DMS114 treated with DMSO at 0.1 percent for 48 hours (cell line): Measurements from ENCODE around the gene HNRNPR.
"Not testable (repeated sequence)": the region's sequence is repeated elsewhere in the genome, so short reads cannot be mapped to it uniquely, and the experiment has no call there.

Experiments used
- DNase-seq: peaks from one replicate; lab custom pipeline; 2025; ENCODE audit not compliant: unreplicated experiment; lab: John Stamatoyannopoulos, UW

HNRNPR gene

DNA sequence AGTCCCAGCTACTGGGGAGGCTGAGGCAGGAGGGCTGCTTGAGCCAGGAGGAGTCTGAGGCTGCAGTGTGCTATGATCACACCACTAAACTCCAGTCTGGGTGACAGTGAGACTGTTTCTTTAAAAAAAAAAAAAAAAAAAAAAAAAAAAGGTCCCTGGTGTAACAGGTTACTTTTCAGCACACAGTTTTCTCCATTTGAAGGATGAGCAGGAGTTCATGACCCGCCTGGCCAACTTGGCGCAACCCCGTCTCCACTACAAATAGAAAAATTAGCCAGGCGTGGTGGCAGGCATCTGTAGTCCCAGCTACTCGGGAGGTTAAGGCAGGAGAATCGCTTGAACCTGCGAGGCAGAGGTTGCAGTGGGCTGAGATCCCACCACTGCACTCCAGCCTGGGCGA is 12.4 kb downstream of the HNRNPR start:
- DNase-seq, result no peak

DNA sequence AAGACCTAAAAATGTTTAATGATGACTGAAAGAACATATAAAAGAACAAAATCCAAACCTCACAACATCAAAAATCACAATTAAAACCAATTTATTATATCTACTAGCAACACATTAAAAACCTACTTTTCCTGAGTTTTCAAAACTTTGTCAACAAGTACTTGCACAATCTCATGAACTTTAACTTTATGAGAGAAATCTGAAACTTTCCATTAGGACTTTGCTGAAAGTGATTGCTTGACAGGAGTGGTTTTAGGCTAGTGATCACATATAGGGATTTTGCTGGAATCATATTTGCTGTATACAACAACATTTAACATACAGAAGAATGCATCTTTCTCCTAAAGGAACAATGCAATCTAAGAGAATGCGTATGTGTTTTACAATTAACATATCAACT is 13.2 kb downstream of the HNRNPR start:
- no peak for DNase-seq

DNA sequence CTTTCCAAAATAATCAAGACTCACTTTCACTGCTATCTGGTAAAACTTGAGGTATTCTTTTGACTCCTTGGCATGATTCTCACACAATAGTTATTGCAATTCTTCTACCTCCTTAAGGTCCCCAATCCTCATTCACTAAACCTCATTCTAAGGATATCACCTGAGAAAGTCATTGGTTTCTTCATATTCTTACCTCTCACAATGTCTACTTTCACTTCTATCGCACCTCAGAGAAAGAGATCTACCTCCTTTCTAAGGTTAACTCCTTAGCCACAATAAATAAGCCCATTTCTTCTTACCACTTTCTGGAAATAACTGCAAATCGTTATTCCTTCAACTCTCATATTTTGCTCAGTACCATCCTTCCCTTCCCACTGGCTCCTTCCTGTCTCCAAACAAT is 18.7 kb downstream of the HNRNPR start:
- no peak for DNase-seq

DNA sequence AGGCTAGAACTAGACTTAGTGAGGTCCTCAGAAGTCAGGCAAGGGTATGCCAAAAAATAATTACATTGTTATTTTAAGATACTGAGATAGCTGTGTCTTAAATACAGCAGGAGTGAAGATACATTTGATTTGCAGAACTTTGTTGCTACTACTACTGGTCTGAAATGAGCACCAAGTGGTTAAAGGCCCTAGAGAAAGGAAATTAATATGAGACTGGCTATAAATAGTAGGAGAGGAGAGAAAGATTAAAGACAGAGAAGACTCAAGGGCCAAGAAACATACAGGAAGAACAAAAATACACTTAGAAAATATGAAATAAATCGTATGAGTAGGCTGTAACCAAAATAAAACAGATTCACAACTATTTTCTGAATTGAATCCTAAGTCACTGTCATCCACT is 21.3 kb downstream of the HNRNPR start:
- DNase-seq, result no peak

DNA sequence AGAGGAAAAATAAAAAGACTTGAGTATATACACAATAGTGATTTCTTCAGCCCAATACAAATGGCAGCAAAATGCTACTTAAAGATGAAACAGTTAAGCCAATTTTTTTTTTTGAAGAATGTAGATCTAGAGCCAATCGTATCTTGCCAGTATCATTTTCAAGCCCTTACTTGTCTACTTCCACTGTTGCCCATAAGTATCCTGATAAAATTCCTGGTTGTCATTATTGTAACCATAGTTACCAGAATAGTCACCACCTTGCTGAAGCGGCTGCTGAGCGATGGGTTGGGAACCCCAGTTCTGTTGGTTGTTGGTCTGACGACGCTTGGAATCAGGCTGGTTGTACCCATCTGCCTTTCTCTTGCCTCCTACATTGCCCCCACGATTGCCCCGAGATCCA is 33.8 kb downstream of the HNRNPR start:
- DNase-seq, result not testable (repeated sequence)

DNA sequence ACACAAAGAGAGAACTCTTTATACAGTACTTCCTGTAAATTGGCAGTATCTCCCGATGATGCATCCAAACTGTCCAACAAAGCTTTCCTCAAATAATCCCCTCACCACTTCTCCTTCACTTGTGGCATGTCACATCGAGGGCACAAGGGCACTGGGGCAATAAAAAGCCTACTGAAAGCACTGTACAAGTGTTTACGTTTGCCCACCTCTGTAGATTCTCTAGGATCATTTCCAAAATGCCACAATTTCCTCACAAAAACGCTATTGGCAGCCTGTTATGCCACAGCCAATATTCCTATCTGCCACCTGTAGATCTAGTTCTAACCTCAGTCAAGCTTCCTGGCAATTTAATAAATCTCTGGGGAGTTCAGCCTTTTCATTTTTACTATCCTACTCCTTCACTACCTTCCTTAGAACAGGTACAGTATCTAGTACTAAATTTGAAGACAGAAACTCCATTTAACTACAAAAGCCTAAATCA is 39.9 kb downstream of the HNRNPR start:
- no peak for DNase-seq

DNA sequence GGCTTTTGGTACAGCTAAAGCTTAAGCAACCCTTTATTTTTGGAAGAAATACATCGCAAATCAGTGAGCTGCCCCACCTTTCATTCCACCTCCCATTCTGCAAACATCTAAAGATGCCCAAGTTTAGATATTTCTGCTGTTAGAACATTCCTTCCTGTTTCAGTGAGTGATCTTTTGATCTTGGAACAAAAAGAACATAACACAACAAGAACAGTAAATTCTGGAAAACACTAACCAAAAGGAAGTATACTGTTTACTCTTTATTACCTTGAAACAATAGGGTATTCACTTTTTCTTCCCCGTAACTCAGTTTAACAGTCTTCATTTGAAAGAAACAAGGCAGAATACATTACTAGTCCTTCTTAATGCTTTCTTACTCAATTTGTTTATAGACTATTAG is 40.6 kb downstream of the HNRNPR start:
- DNase-seq, result no peak

DNA sequence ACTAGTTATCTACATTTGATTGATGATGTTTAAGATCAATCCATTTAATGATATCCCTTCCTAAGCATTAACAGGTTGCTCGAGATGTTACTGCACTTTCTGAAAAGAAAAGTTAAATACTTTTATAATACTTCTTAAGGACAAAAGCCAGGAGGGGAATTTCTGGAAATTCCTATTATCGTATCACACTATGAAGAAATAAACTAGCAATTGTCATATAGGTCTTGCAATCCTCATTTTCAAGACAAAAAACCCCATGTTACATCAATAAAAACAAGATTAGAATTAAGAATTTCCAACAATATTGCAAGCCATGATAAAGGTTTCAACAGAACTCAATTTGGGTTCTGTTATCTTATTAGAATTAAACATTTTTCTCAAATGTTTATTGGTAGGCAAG is 47.2 kb downstream of the HNRNPR start:
- DNase-seq, result no peak

DNA sequence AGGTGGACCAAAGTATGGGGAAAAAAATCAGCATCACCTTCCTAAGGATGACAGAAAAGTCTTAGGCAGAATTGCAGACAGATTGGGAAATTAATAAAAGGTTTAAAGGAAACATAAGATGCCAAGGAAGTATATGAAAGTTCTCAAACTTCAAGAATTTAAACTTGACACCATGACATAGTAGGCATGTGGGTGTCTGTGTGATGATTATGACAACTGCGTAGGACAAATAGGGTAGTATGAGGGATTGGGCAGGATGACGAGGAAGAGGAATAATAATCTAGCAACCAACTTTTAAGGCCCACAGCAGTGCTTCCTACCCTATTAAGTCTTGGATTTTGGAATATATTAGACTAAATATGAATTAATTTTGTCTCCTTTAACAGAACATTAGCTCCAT is 52.4 kb downstream of the HNRNPR start:
- no peak for DNase-seq

DNA sequence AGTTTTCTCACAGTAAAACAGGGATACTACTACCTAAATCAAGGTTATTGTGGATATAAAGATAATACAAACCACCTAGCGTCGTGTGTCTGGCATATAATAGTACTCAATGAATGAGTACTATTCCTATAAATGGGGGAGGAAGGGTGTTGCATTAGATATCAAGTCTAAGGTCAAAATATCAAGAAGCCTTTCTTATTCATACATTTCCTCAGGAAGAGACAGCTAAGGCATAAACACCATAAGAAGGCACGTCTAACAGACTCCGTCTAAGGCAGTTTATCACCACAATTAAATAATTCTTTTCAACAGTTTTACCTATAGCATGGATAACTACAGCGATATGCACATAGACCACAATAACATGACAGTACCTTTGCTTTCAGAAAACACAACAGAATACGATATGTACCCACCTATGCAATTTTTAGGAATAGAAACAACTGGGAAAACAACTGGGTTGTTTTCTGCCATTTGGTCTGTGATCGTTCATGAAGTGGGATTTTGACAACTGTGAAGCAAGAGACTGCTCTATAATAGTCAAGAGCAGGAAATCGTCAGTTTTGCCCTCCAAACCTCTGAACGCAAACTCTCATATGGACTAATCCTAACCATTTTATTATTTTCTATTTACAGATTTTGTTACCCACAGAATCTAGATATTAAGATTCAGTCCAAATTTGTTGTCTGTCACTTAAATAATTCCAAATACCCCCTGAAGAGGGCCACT is 53.1 kb downstream of the HNRNPR start:
- no peak for DNase-seq

DNA sequence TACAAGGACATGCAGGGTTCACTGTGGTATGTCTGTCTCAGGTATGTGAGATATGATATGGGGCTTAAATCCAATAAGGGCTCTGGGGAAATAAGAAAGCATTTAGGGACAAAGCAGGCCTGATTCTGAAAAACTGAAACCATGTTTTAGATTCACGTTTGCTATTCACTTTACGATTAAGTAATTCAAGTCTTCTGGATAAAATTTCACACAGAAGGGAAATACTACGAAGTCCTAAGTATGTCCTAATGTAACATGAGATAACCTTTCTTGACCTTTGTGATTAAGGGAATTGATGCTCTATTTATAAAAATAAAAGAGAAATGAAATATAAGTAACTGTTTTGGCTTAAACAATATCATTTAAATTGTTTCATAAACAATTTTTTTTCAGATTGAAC is 55.4 kb downstream of the HNRNPR start:
- no peak for DNase-seq

DNA sequence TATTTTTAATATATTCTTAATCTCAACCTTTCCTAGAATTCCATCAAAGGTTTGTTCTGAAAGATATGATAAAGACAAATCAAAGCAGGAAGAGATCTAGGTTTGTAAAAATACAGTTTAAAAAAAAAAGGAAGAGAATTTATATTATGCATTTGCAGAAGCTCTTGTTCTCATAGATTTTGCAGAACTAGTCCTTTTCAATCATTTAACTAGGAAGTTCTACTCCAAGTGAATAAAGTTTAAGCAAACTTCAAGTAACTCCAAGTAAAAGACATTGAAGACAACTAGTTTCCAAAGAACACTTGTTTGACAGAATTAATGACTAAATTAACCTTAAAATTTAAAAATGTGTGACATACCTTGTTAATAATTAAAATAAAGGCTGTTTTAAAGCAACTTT is 55.9 kb downstream of the HNRNPR start:
- no peak for DNase-seq

DNA sequence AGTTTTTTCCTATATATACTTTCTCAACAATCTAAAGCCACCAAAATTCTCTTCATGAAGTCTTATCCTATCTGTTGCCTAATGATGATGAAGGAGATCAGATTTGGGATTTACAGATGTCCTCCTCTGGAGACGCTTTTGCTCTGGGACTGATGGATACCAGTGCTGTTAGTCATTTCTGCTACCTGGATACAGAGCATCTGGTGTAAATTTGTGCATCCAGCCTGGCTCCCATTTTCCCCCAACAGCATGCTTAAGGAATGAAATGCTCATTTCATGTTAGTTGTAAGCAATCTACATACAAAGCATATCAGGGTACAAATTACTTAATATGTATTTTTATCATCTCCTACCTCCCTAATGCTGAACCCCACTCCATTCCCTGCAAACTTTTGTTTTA is 57.7 kb downstream of the HNRNPR start:
- DNase-seq, result no peak

DNA sequence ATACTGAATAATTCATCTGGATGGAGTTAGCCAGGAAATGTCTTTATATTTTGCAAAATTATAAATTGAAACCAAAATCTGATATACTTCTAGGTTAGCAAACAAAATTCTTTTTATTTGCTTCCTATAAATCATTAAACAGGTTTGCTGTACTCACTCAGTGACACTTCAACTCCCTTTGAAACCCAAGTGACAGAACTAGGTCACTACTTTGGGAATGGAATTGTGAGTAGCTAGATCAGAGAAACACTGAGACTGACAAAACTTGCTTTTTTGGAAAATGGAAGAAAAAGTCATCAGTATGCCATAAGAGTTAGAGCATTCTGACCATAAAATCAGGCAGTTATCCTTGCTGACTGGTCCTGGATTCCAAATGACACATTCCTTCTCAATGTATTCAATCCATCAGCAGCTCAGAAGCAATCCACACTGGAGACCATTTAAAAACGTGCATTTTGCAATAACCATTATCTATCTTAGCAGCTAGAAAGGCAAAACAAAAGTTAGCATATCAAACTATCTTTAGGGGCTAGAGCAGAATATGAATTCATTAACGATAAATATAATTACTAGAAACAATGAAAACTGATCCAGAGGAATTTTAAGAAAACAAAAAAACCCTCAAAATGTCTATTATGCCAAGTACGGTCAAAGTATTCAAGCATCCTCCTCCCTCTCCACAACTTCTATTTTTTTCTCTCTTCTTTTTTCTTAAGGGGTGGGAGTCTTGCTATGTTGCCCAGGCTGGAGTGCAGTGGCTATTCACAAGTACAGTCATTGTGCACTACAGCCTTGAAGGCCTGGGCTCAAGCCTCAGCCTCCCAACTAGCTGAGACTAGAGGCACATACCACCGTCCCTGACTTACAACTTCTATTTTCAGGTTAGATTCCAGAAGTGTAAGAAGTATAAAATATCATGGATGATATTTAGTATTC is 60.1 kb downstream of the HNRNPR start:
- no peak for DNase-seq

DNA sequence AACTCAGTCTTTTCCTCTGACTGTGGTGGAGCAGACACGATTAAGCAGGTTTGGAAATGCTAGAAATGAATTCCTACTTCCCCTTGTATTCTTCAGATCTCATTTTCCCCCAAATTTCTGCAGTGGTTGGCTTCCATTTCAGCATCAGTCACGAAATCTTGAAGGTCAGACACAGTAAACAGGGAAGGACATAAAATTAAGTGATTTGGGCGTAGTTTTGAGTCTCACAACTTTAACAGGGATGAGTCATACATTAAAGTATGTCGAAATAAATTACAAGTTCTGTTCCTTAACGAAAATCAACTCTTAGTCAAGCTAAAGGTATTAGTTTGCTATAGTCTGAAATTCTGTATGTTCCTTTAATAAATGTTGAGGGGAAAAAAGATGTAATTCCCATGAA is 61.1 kb downstream of the HNRNPR start:
- no peak for DNase-seq

DNA sequence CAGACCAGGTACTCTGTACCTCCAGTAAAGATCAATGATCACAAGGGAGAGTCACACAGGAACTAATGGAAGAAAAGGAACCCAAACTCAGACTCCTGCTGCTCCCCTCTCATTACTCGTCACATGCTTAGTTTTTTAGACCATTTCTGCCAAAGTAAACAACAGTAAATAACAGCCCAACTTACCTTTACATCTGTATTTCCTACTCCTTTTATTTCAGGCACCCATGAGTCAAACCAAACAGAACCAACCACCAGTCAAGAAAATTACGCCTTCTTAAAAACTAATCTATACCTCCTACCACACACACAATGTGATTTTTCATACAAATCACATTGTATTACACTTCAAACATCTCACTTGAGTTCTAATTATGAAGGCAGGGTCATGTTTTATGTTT is 65.4 kb downstream of the HNRNPR start:
- DNase-seq, result no peak

DNA sequence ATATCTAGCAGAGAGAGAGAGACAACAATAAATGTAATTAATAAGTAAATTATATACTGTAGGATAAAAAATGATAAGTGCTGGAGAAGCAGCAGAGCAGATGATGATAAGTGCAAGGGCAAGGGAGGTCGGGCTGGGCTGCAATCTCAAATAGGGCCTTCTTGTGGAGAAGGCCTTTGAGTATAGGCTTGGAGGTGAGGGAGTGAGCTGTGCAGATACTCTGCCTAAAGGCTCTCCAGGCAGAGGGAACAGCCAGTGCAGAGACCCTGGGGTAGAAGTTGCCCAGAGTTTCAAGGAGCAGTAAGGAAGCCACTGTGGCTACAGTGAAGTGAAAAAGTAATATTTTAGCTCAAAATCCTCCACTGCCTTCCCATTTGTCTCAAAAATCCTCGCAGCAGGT is 67.6 kb downstream of the HNRNPR start:
- DNase-seq, result no peak

DNA sequence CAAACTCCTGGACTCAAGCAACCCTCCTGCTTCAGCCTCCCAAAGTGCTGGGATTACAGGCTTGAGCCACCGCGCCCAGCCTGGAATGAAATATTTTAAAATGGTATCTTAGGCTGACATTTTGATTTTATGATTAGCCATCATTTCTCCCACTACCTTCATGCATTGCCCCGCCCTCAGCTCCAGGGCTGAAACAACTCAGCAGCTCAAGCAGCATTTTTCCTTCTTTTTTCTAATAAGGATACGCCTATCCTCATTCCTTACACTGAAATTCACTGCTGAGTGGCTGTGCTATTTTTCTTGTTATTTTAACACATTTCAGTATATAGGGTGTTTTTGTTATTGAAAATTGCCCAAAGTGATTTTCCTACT is 70.0 kb downstream of the HNRNPR start:
- DNase-seq, result no peak

DNA sequence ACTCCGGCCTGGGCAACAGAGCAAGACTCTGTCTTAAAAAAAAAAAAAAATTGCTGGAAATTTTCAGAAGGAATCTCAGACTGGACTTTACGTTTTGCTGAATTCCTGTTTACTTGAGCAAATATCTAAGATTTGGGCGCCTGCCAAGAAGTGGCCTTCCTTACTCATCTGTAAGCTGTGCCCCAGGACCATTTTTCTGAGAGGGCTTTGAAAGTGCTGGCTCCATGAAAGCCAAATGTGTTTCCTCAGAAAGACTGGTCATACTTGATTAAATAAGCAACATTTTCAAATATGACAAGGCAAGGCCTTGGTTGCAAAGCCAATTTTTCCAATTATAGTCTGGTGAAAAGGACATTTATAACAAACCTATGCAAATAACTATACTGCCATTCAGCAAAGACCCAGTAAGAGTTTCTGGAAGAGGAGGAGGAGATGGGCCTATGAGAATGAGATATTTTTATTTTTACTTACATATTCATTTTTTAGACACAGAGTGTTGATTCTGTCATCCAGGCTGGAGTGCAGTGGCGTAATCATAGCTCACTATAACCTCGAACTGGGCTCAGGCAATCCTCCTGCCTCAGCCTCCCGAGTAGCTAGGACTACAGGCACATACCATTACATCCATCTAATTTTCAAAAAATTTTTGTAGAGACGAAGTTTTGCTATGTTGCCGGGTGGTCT is 70.5 kb downstream of the HNRNPR start:
- no peak for DNase-seq

DNA sequence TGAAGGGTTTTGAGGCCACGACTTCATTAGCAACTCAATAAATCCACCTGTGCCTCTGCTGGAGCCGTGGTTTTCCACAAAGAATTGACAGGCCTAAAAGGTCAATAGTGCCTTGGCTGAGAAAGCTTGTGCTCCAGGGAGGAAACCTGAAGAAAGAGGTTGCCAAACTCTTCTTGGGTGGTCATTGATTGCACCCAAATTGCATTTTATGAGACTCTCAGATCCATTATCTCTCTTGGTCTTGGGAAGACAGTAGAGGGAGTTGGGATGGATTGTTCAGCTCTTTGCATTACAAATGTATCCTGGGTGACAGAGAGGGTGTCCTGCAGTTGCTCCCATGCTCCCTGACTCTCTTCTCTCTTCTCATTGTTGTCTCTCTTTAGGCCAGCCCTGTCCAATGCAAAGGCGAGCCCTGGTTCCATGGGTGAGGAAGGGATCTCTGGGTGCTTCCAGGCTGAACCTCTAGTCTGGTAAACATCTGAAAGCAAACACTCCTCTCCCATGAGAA is 80.7 kb downstream of the HNRNPR start:
- no peak for DNase-seq

DNA sequence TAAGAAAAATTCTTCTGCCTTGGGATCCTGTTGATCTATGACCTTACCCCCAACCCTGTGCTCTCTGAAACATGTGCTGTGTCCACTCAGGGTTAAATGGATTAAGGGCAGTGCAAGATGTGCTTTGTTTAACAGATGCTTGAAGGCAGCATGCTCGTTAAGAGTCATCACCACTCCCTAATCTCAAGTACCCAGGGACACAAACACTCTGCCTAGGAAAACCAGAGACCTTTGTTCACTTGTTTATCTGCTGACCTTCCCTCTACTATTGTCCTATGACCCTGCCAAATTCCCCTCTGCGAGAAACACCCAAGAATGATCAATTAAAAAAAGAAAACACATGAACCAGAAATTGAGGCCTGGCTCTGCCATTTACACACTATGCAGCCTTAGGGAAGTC is 86.0 kb downstream of the HNRNPR start:
- DNase-seq, result not testable (repeated sequence)

DNA sequence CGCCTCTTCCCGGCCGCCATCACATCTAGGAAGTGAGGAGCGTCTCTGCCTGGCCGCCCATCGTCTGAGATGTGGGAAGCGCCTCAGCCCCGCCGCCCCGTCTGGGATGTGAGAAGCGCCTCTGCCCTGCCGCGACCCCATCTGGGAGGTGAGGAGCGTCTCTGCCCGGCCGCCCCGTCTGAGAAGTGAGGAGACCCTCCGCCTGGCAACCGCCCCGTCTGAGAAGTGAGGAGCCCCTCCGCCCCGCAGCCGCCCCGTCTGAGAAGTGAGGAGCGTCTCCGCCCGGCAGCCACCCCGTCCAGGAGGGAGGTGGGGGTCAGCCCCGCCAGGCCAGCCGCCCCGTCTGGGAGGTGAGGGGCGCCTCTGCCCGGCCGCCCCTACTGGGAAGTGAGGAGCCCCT is 86.7 kb downstream of the HNRNPR start:
- not testable (repeated sequence) for DNase-seq
